Measurements from ENCODE around the gene GRIK3.
"Not testable (repeated sequence)": the region's sequence is repeated elsewhere in the genome, so short reads cannot be mapped to it uniquely, and the experiment has no call there.

GRIK3 gene

GRCh38 chr1:36776256-36776655 is 258.1 kb downstream of the GRIK3 start:
- DNase-seq: no peak

GRCh38 chr1:36775716-36776115 is 258.6 kb downstream of the GRIK3 start:
- DNase-seq: no peak

DNA sequence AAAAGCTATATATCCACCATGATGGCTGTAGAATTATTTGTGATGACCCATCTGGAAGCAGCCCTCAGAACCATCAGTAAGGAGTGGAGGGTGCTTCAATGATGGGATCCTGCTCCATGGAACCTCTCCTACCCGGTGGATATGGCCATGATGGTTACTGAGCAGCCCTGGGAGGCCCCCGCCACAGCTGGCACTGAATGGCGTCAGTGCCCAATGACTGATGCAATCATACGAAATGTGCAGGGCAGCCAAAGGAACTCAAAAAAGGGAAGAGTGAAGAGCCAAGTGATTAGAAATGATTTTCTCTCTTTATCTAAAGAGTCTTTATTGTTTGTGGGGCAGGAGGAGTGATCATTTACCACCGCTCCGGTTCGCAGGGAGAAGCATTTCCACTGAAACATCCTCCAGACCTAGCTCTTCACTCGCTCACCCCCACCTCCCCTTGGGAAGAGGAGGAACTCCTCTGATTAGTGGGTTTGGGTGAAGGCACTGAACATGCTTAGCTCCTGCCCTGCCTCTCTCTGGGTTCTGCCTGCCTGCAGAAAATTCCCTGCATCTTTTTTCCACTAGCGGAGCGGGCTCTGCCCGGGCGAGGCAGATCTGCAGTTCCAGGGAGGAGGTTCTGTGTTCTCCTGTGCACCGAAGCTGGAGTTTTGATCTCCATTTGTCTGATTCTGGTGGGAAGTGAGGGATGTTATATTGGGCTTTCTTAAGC is 260.3 kb downstream of the GRIK3 start:
- no peak for DNase-seq

GRCh38 chr1:36772647-36773495 is 261.4 kb downstream of the GRIK3 start:
- DNase-seq: no peak

GRCh38 chr1:36771660-36772284 is 262.5 kb downstream of the GRIK3 start:
- no peak for DNase-seq

GRCh38 chr1:36771240-36771639 is 263.1 kb downstream of the GRIK3 start:
- DNase-seq: no peak

GRCh38 chr1:36769886-36770830 is 264.2 kb downstream of the GRIK3 start:
- DNase-seq: no peak

DNA sequence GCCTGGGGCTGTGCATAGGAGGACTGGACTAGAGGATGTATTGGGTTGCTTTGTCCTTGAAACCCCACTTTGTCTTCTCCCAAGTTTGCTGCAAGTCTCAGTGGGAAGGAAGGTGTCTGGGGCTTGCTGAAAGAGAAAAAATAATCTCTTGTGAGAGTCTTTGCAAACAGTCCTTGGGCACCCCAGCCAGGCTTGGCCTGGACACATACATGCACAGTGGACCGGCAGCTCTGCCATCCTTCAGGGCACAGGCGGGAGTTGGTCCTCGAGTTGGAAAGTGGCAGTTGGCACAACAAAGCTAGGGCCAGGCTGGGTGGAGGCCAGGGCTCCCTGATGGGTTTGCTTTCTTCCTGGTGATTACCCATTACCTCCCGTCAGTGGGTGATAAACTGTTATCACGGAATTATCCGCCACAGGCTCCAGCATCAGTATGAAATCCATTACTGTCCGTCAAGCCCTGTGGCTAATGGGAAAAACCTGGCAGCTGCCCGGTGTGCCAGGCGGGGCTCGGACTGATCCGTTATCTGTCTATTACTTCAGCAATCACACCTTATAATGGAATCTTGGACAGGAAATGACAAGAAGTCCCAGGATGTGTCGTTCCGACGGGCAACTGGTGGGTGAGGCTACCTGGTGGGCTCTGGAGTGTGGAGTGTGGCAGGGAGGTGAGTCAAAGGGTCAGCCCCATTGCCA is 265.7 kb downstream of the GRIK3 start:
- DNase-seq: no peak

- not testable (repeated sequence) for DNase-seq
Measured at GRCh38 chr1:36767429-36767828, 266.9 kb downstream of the GRIK3 start.

DNA sequence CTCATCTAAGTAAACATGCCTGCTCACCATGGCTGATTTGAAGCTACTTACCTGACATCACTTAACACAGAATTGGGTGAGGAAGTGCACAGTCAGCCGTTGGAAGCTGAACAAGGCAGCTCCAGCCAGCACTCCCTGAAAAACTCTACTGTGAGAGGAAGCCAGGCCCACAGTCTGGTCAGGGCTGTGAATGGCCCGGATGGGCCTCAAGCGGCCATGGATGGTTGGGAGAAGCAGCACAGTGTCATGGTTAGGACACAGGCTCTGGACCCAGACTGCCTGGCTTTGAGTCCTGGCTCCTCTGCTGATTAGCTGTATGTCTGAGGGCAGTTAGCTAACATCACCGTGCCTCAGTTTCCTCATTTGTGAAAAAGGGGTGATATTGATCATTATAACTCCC is 267.8 kb downstream of the GRIK3 start:
- no peak for DNase-seq

DNA sequence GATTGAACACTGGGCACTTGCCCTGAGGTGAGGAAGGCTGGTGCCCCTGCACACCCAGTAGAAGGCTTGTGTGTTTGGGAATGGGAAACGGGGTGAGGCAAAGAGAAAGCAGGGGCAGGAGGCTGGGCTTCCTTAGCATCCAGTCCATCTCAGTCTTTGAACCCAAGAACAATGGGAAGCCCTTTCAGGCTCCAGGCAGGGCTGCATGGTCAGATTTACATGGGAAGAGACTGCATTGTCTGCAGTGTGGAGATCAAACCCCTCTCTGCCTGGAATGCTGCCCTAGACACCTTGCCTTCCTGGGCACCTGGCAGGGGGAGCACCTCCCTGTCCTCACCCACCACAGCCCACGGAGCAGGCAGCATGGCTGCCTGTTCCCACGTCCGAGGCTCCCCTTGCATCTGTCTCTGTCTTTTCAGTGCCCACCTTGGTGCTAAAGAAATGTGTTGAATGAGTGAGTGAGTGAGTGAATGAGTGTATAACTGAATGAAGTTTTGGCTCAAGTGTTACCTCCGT is 268.5 kb downstream of the GRIK3 start:
- no peak for DNase-seq

- DNase-seq: no peak
Measured at GRCh38 chr1:36764798-36765197, 269.5 kb downstream of the GRIK3 start.

DNA sequence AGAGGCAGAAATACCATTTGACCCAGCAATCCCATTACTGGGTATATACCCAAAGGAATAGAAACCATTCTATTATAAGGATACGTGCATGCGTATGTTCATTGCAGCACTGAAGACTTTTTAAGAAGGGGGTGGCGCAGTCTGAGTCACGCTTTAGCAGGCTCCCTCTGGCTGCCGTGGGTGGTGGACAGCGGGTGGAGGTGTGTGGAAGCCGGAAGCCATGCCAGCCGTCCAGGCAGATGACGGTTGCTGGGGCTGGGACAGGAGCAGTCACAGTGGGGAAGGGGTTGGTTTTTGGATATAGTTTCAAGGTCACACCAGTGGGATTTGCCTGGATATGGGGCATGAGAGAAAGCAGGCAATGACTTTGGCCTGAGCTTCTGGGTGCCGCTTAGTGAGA is 270.5 kb downstream of the GRIK3 start:
- no peak for DNase-seq

DNA sequence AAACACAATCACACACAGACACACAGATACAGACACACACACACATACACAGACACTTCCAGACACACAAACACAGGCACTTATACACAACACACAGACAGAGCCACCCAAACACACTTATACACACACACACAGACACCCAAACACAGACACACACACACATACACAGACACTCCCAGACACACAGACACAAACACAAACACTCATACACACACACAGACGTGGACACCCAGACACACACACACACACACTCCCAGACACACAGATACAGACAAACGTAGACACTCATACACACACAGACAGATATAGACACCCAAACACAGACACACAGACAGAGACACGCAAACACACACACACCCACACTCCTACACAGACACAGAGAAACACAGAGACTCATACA is 272.1 kb downstream of the GRIK3 start:
- DNase-seq: no peak

- DNase-seq: no peak
Measured at GRCh38 chr1:36761113-36761512, 273.2 kb downstream of the GRIK3 start.

DNA sequence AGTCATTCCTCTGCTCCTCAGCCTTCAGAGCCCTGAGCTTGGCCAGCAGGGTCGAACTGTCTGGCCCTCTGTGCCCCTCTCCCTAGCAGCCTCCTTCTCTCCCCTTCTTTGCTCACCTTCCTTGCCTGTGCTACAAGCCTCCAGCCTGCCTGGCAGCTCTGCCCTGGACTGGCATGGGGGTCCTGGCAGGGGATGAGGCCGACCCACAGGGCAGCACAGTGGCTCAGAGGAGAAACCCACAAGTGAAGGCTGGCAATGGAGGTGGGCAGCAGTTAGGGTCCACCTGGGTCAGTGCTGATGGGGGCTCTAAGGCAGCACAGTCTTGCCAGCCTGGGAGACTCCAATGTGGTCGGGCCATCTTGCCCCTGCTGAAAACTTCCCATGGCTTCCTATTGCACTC is 274.2 kb downstream of the GRIK3 start:
- no peak for DNase-seq

DNA sequence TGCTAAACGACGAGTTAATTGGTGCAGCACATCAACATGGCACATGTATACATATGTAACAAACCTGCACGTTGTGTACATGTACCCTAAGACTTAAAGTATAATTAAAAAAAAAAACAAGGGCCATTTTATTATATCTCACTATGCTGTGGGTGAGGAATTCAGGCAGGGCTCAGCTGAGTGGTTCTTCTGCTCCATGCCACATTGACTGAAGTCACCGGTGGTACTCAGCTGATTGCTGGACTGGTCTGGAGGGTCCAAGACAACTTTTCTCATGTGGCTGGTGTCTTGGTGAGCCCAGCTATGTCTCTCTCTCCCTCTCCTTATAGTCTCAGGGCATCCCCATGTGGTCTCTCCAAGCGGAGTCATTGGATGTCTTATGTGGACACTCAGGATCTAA is 275.0 kb downstream of the GRIK3 start:
- DNase-seq: no peak

DNA sequence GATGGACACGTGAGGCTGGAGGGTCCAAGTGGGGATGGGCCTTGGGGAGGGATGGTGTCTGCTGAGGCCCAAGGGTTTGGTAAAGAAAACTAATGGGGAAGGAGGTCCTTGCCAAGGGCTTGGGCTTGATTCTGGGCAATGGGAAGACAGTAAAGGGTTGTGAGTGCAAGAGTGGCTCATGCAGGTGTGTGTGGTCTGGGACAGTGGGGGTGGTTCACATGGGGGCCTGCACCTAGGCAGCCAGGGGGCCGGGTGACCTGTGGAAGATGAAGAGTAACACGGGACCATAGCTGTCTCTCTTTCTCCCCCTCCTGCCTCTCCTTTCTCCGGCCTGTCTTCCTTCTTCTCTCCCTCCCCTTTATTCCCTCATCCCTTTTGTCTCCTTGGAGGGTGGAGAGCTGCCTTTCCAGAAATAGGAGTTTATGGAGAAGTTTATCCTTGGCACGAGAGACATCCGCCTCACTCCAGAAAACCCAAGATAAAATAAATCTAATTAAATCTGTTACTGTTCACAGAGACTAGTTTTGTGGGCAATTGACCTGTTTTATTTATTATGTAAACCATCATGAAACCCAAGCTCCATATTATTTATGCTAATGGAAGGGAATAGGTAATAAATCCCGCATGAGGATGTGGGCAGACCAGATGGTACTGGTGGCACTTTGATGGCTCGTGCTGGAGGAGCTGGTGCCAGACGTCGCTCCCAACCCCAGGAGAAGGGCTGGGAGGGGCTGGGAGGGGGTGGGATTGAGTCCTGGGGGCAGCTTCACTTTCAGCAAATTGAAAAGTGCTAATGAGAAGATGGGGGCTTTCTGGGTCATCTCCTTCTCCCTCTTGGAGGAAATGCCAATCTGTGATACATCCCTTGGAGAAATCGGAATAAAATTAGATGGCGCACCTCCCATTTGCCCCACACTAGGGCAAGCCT is 278.7 kb downstream of the GRIK3 start:
- DNase-seq: no peak

DNA sequence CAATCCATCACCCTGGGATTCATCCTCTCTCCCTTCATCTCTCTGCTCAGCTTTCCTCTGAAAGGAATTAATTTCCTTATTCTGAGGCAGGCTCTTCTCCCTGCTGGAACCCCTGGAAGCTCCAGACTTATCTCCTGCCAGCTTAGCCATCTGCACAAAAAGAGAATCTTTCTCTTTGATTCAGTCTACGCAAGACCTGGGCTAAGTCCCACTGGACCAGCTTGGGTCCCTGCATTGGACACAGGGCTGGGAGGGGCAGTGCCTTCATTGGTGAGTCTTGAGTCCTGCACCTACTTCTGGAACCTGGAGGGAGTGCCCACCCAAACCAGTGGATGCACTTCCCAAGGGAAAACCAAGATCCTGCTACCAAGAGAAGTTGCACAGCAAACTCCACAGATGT is 279.9 kb downstream of the GRIK3 start:
- DNase-seq: no peak

DNA sequence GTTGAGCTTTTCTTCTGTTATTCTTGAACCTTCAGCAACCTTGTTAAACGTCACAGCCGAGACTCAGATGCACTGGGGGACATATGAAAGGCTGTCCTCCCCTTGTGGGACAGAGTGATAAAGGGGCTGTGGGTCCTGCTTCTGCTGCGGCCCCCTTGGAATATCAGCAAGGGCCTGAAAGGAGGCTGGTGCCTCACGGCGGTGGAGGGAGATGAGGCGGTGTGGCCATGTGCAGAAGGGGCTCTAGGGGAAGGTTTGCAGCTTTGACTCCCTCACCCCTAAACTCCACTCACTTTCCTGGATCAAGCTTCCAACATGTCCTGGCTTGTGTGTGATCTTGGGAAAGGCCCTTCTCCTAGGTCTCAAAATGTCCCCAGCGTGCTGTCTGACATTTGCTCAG is 280.9 kb downstream of the GRIK3 start:
- no peak for DNase-seq

GRCh38 chr1:36752891-36753361 is 281.4 kb downstream of the GRIK3 start:
- no peak for DNase-seq

Measured in stimulated activated CD4-positive, alpha-beta T cell treated with anti-CD3 and anti-CD28 coated beads, Interleukin-12 subunit alpha, Interleukin-12 subunit beta, amount 100 ng/mL, for 4 hours (primary cell).